ENCODE measurements around the gene PRKG1.

The PRKG1 gene

DNA sequence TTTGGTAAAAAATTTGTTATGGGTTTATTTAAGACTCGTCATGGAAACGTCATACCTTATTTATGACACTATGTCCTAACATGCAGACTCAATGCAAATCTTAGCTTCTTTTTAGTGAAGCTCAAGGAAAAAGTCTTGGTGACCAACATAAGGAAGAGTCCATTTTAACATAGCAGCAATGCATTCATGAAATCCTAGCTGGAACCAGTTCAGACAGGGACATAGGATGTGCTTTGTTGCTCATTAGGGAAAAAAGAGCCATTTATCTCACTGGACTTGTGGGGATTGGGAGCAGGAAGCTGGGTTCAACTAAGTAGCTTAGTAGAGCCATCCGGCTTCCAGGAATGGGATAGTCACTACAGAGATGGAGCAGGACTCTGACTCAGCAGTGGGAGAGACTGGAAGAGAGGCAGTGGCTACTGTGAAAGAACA lies 1139.0 kb downstream of the PRKG1 start:
- peak overlapping the region; percentile 85 for H3K27ac ChIP-seq (ENCODE audit: low read depth, low read length, severe bottlenecking)
- WGBS, 2 experiments (ENCODE audit: insufficient coverage in 2 of 2): 50 to 71% methylated on average over 1 of the region's 3 CpGs
- no peaks in the 10 kb centered on the region for H3K9me3 ChIP-seq (ENCODE audit: control insufficient read depth, low read length)
- H3K4me1 ChIP-seq (ENCODE audit: control insufficient read depth, insufficient read depth, low read length, poor library complexity, severe bottlenecking): peaks cover 6% of the 10 kb centered on the region
- no peaks in the 10 kb centered on the region for H3K36me3 ChIP-seq (ENCODE audit: control insufficient read depth, insufficient read depth, low read length)
- no peak overlapping the region for H3K4me3 ChIP-seq (ENCODE audit: extremely low read depth, insufficient read depth, low read length, poor library complexity, severe bottlenecking)

DNA sequence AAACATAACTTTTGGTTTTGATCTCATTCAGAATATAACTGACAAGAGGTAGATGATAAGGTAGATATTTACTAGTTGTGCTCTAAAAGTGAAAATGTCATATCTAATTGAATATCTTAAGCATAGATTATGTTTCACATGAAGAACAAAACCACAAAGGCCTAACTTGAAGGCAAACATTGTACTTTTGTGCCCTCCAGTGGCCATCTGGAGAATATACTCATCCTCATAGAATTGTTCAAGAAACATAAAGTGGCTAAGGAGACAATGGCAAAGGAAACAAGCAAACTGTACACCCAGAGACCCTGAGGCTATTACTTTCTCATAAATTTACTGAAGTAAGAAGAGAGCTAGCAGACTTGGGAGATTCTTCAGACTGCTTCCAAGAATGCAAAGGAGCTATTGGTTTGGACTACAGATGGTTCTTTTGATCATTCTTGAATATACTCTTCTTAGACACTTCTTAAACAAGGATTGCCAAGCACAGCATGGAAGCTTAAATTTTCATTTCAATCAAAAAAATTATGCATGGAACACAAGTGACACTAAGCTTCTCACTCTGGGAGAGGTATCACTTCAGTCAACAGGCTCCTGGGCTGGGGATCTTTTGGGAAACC lies 1141.6 kb downstream of the PRKG1 start:
- Histone ChIP-seq H3K4me1 (ENCODE audit: control insufficient read depth, insufficient read depth, low read length, poor library complexity, severe bottlenecking) (peaks cover 6% of the 10 kb centered on the region), H3K9me3 (ENCODE audit: control insufficient read depth, low read length) (no peaks in the 10 kb centered on the region), H3K4me3 (ENCODE audit: extremely low read depth, insufficient read depth, low read length, poor library complexity, severe bottlenecking) (no peak overlapping the region), H3K27ac (ENCODE audit: low read depth, low read length, severe bottlenecking) (no peak overlapping the region), H3K36me3 (ENCODE audit: control insufficient read depth, insufficient read depth, low read length) (no peaks in the 10 kb centered on the region)

DNA sequence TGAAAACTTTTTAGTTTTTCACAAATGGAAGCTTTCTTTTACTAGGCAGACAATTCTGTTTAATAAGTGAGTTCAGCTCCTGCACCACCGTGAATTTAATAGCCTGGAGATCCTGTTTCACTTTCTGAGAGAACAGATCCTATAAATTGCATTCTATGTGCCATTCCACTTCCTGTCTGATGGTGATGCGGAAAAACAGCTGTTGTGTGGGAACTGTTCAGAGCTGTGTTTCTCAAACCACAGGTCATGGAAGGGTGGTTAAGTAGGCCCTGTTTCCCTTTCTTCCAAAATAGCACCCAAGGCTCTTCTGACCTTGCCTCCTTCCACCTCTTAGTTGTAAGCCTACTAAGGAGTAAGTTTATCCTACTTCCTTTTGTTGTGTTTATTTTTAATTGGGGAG lies 1142.6 kb downstream of the PRKG1 start:
- H3K4me1 ChIP-seq (ENCODE audit: control insufficient read depth, insufficient read depth, low read length, poor library complexity, severe bottlenecking): peaks cover 6% of the 10 kb centered on the region
- no peaks in the 10 kb centered on the region for H3K36me3 ChIP-seq (ENCODE audit: control insufficient read depth, insufficient read depth, low read length)
- no peaks in the 10 kb centered on the region for H3K9me3 ChIP-seq (ENCODE audit: control insufficient read depth, low read length)
- H3K27ac ChIP-seq (ENCODE audit: low read depth, low read length, severe bottlenecking): peak overlapping the region; percentile 83
- H3K4me3 ChIP-seq (ENCODE audit: extremely low read depth, insufficient read depth, low read length, poor library complexity, severe bottlenecking): no peak overlapping the region
- WGBS, 2 experiments (ENCODE audit: insufficient coverage in 2 of 2): 86 to 100% methylated on average over 1 of the region's 2 CpGs

GRCh38 chr10:52217531-52217930 lies 1143.2 kb downstream of the PRKG1 start:
- WGBS, 2 experiments (ENCODE audit: insufficient coverage in 2 of 2): no CpG with 5 or more reads among the region's 1 CpG
- H3K4me3 ChIP-seq (ENCODE audit: extremely low read depth, insufficient read depth, low read length, poor library complexity, severe bottlenecking): no peak overlapping the region
- peak overlapping the region; percentile 60 for H3K27ac ChIP-seq (ENCODE audit: low read depth, low read length, severe bottlenecking)
- H3K4me1 ChIP-seq (ENCODE audit: control insufficient read depth, insufficient read depth, low read length, poor library complexity, severe bottlenecking): peaks cover 6% of the 10 kb centered on the region
- no peaks in the 10 kb centered on the region for H3K36me3 ChIP-seq (ENCODE audit: control insufficient read depth, insufficient read depth, low read length)
- H3K9me3 ChIP-seq (ENCODE audit: control insufficient read depth, low read length): no peaks in the 10 kb centered on the region

GRCh38 chr10:52220947-52221346 lies 1146.7 kb downstream of the PRKG1 start:
- peaks cover 6% of the 10 kb centered on the region for H3K4me1 ChIP-seq (ENCODE audit: control insufficient read depth, insufficient read depth, low read length, poor library complexity, severe bottlenecking)
- WGBS, 2 experiments (ENCODE audit: insufficient coverage in 2 of 2): no CpG with 5 or more reads among the region's 3 CpGs
- no peaks in the 10 kb centered on the region for H3K9me3 ChIP-seq (ENCODE audit: control insufficient read depth, low read length)
- no peaks in the 10 kb centered on the region for H3K36me3 ChIP-seq (ENCODE audit: control insufficient read depth, insufficient read depth, low read length)
- no peak overlapping the region for H3K4me3 ChIP-seq (ENCODE audit: extremely low read depth, insufficient read depth, low read length, poor library complexity, severe bottlenecking)
- H3K27ac ChIP-seq (ENCODE audit: low read depth, low read length, severe bottlenecking): no peak overlapping the region

DNA sequence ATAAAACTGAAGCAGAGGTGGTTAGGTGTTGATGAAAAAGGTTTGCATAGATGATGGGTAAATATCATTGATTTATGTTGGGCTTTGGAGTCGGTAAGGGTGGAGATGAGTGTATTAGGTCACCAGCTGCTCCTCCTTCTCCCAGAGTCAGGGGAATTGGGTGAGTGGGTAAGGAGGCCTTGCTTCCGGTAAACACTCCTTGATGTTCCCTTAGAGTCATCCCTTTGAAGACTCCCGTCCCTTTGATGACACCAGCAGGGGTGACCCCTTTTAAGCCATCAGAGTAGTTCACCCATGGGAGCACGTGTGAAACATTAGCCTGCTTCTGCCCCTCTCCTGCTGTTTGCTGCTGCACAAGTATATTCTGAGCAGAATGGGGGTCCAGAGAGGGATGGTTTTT lies 1147.6 kb downstream of the PRKG1 start:
- Histone ChIP-seq H3K4me1 (ENCODE audit: control insufficient read depth, insufficient read depth, low read length, poor library complexity, severe bottlenecking) (peaks cover 2% of the 10 kb centered on the region), H3K9me3 (ENCODE audit: control insufficient read depth, low read length) (no peaks in the 10 kb centered on the region), H3K4me3 (ENCODE audit: extremely low read depth, insufficient read depth, low read length, poor library complexity, severe bottlenecking) (no peak overlapping the region), H3K27ac (ENCODE audit: low read depth, low read length, severe bottlenecking) (no peak overlapping the region), H3K36me3 (ENCODE audit: control insufficient read depth, insufficient read depth, low read length) (no peaks in the 10 kb centered on the region)
- WGBS, 2 experiments (ENCODE audit: insufficient coverage in 2 of 2): 65 to 68% methylated on average over 4 of the region's 4 CpGs

- no CpG with 5 or more reads among the region's 1 CpG for WGBS, 2 experiments (ENCODE audit: insufficient coverage in 2 of 2)
- Histone ChIP-seq H3K4me1 (ENCODE audit: control insufficient read depth, insufficient read depth, low read length, poor library complexity, severe bottlenecking) (no peaks in the 10 kb centered on the region), H3K4me3 (ENCODE audit: extremely low read depth, insufficient read depth, low read length, poor library complexity, severe bottlenecking) (no peak overlapping the region), H3K27ac (ENCODE audit: low read depth, low read length, severe bottlenecking) (no peak overlapping the region), H3K9me3 (ENCODE audit: control insufficient read depth, low read length) (no peaks in the 10 kb centered on the region), H3K36me3 (ENCODE audit: control insufficient read depth, insufficient read depth, low read length) (no peaks in the 10 kb centered on the region)
These were observed 1152.0 kb downstream of the PRKG1 start for GRCh38 chr10:52226197-52226847.

- H3K4me1 ChIP-seq (ENCODE audit: control insufficient read depth, insufficient read depth, low read length, poor library complexity, severe bottlenecking): peaks cover 5% of the 10 kb centered on the region
- no peak overlapping the region for H3K4me3 ChIP-seq (ENCODE audit: extremely low read depth, insufficient read depth, low read length, poor library complexity, severe bottlenecking)
- H3K36me3 ChIP-seq (ENCODE audit: control insufficient read depth, insufficient read depth, low read length): no peaks in the 10 kb centered on the region
- no peaks in the 10 kb centered on the region for H3K9me3 ChIP-seq (ENCODE audit: control insufficient read depth, low read length)
- no CpG with 5 or more reads among the region's 2 CpGs for WGBS, 2 experiments (ENCODE audit: insufficient coverage in 2 of 2)
- no peak overlapping the region for H3K27ac ChIP-seq (ENCODE audit: low read depth, low read length, severe bottlenecking)
These were observed 1154.3 kb downstream of the PRKG1 start for GRCh38 chr10:52228556-52228955.

DNA sequence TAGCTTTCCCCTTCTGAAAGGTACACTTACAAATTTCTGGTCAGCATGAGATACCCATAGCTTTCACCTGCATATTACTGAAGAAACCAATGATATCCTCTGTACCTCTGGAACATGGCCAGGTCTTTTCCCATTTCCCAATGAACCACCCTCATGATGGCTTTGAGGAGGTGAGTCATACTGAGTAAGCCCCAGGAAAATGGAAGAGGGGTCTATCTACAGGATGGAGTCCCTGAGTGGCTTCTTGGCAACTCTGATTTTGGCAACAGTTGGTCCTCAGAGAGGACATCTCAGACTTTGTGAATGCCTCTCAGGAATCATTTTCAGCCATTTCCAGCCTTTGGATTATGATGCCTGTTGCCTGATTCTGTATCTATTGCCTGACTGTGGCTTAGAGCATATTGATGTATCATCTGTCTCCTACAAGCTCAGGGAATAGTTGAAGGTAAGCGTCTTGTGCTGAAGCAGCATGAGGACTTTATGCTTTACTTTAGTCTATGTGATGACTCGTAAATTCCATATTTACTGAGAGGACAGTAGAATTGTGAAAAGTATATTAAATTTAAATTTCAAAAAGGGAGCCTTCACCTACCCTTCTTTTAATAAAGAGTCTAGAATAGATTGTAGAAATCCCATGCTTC lies 1155.1 kb downstream of the PRKG1 start:
- no peaks in the 10 kb centered on the region for H3K36me3 ChIP-seq (ENCODE audit: control insufficient read depth, insufficient read depth, low read length)
- no peak overlapping the region for H3K27ac ChIP-seq (ENCODE audit: low read depth, low read length, severe bottlenecking)
- H3K9me3 ChIP-seq (ENCODE audit: control insufficient read depth, low read length): no peaks in the 10 kb centered on the region
- peaks cover 5% of the 10 kb centered on the region for H3K4me1 ChIP-seq (ENCODE audit: control insufficient read depth, insufficient read depth, low read length, poor library complexity, severe bottlenecking)
- WGBS, 2 experiments (ENCODE audit: insufficient coverage in 2 of 2): no CpG with 5 or more reads among the region's 2 CpGs
- no peak overlapping the region for H3K4me3 ChIP-seq (ENCODE audit: extremely low read depth, insufficient read depth, low read length, poor library complexity, severe bottlenecking)

GRCh38 chr10:52232561-52233350 lies 1158.5 kb downstream of the PRKG1 start:
- Histone ChIP-seq H3K9me3 (ENCODE audit: control insufficient read depth, low read length) (no peaks in the 10 kb centered on the region), H3K4me1 (ENCODE audit: control insufficient read depth, insufficient read depth, low read length, poor library complexity, severe bottlenecking) (peaks cover 5% of the 10 kb centered on the region), H3K36me3 (ENCODE audit: control insufficient read depth, insufficient read depth, low read length) (no peaks in the 10 kb centered on the region), H3K27ac (ENCODE audit: low read depth, low read length, severe bottlenecking) (no peak overlapping the region), H3K4me3 (ENCODE audit: extremely low read depth, insufficient read depth, low read length, poor library complexity, severe bottlenecking) (no peak overlapping the region)
- 100% methylated on average over 2 of the region's 4 CpGs; no CpG with 5 or more reads in 1 of the 2 experiments for WGBS, 2 experiments (ENCODE audit: insufficient coverage in 2 of 2)
